Endometrial microvascular endothelial cells (primary cell): ENCODE measurements around the gene GPM6B. TPM values are rescaled to one million over a fixed set of nuclear protein-coding genes. Genes with fewer than 3 reads are reported as not detected.

Source experiments
- in situ Hi-C: cut with HindIII; loops from 2 replicates; pipeline ENCODE4 v1.10.0; 2017; ENCODE audit warnings: low sequenced_read_pairs, low pct_unique_long_range_greater_than_20kb; ENCODE audit errors: inconsistent ontology term
- total RNA-seq: library from RNA; depleted of rRNA; stranded (reverse); fragments of >200 nt; gene quantifications from one replicate; pipeline ENCODE4 v1.2.3, GENCODE V29; 2015; ENCODE audit errors: inconsistent ontology term

Gene GPM6B
- total RNA-seq, 1 donor from 2014 or later = not detected

DNA sequence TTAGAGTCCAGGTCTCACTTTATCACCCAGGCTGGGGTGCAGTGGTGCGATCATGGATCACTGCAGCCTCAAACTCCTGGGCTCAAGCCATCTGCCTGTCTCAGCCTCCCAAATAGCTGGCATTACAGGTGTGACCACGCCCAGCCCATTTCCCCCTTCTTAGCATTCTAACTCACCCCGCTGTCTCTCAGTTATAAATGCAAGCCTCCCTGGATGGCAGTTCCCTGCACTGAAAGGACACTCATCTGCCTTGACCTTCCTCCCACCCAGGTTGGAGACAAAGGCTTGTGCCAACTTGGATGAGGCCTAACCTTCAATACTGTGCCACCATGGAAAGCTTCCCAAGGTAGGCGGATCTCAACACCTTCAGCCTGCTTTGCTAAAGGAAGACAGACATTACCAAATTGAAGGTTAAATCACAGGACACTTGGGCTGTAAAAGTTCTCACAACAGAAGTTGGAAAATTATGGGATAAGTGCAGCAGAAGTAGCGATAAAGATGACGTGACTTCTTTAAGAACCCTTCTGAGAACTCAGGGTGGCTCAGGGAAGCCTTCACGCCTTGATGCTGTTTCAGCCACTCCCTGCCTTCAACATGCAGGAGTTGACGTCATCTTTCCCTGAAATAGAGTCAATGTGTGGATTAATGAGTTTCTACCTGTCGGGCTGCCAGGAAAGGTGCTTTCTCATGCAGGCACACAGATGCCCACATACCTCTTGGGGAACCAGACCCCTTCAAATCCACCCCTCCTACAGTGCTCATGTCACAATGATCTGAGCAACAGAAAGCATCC, 10.6 kb upstream of the GPM6B start:
- in situ Hi-C loops = no loop called here

DNA sequence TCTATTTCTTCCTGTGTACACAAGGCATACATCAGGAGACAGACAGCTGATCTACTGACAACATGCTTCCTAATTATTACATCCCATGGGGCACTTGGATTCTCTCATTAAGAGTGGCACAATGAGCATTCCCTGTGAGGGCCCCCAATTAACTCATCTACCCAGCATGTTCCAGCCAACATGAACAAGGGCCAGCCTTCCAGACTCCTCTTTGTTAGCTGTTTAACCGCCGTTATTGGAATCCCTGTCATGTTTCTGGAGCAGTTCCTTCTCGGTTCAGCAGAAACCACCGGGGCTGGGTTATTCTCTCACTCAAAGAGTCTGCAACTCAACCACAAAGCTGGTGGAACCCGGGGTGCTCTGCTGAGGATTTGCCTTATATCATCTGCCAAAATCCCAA, 9.9 kb upstream of the GPM6B start:
- in situ Hi-C loops = no loop called here

GRCh38 chrX:13825178-13825762, 8.4 kb upstream of the GPM6B start:
- in situ Hi-C loops = no loop called here

DNA sequence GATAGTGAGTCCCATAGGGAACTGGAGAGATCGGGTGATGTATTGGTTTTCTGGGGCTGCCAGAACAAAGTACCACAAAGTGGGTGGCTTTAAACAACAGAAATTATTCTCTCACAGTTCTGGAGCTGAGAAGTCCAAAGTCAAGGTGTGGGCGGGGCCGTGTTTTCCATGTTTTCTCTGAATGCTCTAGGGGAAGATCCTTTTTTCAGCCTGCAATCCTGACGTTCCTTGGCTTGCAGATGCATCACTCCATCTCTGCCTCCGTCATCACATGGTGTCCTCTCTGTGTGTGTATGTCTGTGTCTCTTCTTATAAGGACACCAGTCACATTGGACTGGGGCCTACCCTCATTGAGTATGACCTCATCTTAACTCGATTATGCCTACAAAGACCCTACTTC, 7.9 kb upstream of the GPM6B start:
- in situ Hi-C loops = no loop called here

GRCh38 chrX:13821738-13822137, 4.8 kb upstream of the GPM6B start:
- in situ Hi-C loops = no loop called here

DNA sequence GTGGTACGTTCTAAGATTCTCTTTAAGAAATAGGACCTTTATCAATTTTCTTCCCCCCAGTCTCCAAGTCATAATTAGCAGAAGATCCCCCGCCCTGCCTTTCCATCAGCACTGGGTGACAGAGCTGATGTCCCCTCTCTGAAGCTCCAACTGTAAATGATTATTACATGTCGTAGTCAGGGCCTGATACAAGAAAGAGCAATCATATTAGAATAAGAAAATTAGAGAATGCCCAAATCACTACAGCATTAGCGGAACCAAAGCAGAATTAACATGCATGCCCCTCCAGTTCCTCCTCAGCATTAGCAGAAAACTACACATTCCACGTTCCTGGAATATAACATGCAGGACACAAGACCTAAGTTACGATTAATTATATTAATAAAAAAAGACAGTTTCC, 717 bp downstream of the GPM6B start:
- in situ Hi-C loops = no loop called here

DNA sequence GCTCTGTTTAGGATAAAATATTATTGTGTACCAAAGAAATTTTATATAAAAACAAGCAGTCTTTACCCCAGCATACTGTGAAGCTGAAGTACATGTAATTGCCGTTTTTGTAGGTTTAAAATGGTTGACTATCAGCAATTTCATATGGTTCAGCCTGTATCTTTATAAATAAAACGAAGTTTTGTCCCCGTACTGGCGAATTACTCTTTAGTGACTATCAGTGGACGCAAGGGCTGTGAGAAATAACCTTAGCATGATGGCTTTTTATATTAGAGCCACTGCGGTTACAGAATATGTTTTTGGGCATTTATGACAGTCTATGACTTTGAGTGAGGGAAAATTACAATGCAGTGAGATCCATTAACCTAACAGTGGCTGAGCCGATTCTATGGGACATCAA, 1.2 kb downstream of the GPM6B start:
- in situ Hi-C loops = no loop called here

DNA sequence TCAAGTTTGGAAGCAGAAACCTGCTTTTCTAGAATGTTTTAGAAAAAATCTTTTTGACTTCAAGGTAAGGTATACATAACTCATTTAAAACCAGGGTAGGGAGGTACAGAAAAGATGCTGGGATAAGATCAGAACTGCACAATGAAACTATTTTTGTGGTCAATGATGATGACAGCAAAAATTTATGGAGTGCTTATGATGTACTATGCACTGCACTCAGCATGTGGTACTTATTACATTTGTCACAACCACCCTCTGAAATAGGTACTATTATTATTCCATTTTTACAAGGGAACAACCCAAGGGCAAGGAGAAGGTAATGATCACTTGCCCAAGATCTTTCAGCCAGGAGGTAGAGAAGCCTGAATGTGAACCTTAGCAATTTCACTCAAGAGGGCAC, 8.0 kb downstream of the GPM6B start:
- in situ Hi-C loops = no loop called here

DNA sequence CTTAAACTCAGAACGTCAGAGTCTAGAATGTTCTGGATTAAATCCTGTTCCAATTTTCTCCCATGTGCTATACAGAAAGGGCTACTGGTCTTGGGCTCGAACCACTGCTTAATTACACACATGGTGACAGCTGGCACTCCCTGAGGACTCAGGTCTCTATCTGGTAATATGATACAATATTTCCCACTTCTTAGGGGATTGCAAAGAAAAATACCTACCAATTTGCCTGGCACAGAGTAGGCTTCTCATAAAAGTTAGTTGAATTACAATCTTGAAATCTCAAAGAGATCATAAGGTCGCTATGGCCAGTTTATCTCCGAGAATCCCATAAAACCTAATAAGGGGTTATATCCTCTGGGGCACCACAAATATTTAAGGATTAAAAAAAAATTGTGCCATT, 8.6 kb downstream of the GPM6B start:
- in situ Hi-C loops = no loop called here

GRCh38 chrX:13805241-13805640, 11.7 kb downstream of the GPM6B start:
- in situ Hi-C loops = no loop called here

DNA sequence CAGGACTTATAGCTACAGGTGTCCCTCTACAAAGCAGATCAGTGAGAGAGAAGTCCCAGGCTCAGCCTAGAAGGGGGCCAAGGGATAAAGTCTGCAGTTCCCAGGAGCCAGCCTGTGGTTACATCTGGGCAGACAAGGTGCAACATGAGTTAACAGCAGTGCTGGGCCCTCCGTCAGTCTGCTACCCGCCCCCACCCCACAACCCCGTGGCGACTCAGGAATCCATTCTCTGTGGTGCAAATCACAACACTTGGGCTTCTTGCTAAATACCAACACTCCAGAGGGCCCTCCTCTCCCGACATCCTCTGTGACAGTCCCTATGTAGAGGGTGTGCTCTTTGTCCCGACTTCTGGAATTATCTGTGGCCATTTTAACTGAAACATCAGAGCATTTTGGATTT, 13.8 kb downstream of the GPM6B start:
- in situ Hi-C loops = no loop called here

DNA sequence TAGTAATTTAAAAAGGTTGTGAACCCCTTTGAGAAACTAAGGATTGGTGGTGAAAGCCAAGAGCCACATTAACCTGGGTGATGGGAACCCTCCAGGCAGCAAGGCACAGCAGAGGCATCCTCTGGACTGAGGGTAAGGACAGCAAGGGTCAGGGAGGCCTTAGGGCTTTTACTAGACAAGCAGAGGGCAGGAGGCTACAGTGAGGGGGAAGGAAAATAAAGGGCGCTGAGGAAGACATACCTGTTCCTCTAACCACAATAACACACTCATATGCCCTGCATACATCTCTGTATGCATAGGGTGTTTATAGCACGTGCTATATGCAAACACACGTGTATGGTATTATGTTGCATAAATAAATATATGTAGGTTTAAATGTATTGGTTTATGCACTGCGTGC, 18.7 kb downstream of the GPM6B start:
- in situ Hi-C loops = no loop called here

DNA sequence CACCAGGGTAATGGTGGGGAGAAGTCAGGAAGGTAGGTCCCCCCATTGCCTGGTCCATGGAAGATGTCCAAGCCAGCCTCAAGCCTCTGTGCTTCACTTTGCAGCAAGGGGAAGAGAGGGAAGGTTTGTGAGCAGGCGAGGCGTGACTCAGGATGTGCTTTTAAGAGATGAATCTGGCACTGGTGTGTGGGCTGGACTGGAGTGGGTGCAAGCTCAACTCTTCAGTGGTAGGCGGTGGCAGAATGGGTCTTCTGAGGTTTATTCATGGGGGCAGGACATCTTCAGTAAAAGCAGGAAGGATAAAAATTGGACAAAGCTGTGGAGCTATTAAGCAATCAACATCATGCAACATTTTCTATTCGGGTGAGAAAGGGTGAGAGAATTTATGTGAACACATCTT, 19.4 kb downstream of the GPM6B start:
- in situ Hi-C loops = no loop called here

DNA sequence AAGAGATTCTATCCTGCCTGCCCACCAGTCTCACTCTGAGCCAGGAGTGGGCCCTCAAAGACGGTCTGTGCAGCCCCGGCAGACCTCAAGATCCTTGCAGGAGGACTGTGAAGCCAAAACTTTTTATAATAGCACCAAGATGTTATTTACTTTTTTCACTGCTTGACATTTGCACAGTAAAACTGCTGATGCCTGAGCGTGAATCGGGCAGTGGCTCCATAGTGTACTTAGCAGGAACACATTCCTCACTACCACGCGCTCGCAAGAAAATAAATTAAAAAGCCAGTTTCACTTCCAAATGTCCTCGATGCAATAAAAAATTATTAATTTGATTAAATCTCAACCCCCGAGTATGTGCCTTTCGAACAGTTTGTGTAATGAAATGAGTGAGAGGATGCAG, 22.5 kb downstream of the GPM6B start:
- in situ Hi-C loops = no loop called here

GRCh38 chrX:13793897-13794296, 23.0 kb downstream of the GPM6B start:
- in situ Hi-C loops = no loop called here

GRCh38 chrX:13791559-13791958, 25.3 kb downstream of the GPM6B start:
- in situ Hi-C loops = no loop called here

GRCh38 chrX:13791145-13791544, 25.7 kb downstream of the GPM6B start:
- in situ Hi-C loops = no loop called here

- in situ Hi-C loops = no loop called here
Observed at GRCh38 chrX:13790206-13791131, 26.4 kb downstream of the GPM6B start.

DNA sequence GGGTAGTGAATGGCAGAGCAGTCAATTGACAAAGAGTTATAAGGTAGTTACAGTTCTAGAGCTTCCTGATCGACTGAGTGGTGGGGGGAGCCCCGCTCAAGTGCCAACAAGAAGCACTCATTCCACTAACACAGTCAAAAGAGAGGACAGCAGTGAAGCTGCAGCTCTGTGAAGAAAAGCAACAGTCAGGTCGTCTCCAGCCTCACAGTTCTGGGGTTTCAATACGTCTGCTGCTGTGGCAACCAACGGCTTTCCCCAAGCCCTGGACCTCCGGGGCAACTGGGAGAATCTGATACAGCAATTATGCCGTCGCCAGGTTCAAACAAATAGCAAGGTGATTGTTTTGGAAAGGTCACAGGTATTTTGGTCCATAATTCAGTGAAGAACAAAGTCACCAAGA, 30.8 kb downstream of the GPM6B start:
- in situ Hi-C loops = no loop called here
